GM19455 (cell line): ENCODE measurements around the gene CBLC.

ENCODE experiments used
- ATAC-seq: cut with Tn5 transposase; IDR thresholded peaks from one replicate; pipeline ENCODE4 v1.9.1; 2021; ENCODE audit not compliant: unreplicated experiment

Gene CBLC

DNA sequence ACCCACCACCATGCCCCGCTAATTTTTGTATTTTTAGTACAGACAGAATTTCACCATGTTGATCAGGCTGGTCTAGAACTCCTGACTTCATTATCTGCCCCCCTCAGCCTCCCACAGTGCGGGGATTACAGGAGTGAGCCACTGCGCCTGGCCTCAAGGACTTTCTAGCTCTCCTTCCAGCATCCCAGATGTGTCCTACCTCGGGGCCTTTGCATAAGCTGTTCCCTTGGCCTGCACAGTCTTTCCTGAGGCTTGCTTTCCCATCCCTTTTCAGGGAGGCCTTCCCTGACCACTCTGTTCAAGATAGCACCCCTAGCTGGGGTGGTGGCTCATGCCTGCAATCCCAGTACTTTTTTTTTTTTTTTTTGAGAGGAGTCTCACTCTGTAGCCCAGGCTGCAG lies 16.9 kb downstream of the CBLC start:
- ATAC-seq, result no peak

DNA sequence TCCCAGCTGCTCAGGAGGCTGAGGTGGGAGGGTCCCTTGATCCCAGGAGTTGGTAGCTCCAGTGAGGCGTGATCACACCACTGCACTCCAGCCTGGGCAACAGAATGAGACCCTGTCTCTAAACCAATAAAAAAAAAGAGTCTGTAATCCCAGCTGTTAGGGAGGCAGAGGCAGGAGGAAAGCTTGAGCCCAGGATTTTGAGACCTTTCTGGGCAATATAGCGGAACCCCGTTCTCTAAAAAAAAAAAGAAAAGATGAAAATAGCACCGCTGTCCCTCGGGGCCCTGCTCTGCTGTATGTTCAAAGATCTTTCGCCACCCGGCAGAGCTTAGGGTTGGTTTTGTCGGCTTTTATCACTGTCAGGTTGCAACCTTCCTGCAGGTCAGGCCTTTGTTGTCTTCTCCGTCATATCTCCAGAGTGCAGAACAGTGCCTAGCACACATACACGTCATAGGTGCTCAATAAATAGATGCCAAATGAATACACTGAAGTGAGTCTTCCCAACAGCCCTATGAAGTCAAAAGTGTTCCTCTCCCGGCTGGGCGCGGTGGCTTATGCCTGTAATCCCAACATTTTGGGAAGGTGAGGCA lies 17.8 kb downstream of the CBLC start:
- ATAC-seq, result no peak

DNA sequence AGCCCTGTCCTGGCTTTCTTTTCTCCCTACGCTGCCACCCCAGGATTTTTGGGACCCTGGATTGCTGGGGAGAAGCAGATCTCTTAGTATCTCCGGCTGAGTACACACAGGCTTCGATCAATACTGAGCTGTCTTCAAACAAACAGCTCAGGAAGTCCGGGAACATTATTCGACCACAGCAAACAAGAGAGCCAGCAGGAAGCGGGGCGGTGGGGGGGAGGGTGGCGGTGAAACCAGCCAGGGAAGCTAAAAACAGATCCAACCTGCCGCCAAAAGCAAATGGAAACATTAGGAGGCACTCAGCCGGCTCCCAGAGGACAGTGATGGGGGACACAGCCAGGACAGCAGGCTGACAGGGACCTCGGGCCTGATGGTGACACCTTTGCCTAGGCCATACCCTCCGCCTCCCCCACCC lies 19.0 kb downstream of the CBLC start:
- ATAC-seq, result no peak

DNA sequence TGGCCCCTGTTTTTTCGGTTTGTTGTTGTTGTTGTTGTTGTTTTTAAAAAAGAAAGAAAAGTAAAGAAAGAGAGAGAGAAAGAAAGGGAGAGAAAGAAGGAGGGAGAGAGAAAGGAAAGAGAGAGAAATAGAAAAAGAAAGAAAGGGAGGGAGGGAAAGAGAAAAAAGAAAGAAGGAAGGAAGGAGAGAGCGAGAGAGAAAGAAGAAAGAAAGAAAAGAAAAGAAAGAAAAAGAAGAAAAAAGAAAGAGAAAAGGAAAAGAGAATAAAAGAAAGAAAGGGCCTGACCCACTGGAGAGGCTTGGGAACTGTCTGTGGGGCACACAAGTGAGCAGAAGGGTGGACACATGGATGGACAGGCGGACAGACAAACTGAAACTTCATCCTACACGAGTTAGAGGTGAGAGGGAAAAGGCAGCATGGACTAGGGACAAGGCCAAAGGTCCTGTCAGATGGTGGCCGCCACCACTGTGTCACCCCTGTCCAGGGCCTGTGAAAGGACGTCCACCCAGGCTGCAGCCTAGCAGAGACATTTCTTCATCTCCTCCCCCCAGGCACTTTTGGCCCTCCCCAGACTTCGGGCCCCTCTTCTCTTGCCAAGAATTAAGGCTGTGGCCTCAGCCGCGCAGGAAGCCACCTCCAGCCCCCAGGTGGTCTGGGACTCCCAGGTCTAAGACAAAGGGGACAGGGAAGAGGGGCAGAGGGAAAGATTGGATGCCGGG lies 22.1 kb downstream of the CBLC start:
- no peak for ATAC-seq

DNA sequence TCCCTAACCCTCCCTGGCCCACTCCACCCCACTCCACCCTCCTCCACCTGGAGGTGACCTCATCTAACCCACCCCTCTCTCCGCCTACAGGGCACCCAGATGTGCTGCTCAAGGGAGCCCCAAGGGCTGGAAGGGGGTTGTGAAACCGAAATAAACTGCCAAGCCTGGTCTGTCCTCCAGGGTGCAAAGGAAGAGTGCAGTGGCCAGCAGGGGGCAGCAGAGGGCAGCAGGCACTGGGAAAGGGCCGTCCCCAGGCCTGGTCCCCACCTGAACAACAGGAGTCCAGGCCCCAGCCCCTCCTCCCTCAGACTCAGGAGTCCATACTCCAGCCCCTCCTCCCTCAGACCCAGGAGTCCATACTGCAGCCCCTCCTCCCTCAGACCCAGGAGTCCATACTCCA lies 22.8 kb downstream of the CBLC start:
- ATAC-seq, result no peak

DNA sequence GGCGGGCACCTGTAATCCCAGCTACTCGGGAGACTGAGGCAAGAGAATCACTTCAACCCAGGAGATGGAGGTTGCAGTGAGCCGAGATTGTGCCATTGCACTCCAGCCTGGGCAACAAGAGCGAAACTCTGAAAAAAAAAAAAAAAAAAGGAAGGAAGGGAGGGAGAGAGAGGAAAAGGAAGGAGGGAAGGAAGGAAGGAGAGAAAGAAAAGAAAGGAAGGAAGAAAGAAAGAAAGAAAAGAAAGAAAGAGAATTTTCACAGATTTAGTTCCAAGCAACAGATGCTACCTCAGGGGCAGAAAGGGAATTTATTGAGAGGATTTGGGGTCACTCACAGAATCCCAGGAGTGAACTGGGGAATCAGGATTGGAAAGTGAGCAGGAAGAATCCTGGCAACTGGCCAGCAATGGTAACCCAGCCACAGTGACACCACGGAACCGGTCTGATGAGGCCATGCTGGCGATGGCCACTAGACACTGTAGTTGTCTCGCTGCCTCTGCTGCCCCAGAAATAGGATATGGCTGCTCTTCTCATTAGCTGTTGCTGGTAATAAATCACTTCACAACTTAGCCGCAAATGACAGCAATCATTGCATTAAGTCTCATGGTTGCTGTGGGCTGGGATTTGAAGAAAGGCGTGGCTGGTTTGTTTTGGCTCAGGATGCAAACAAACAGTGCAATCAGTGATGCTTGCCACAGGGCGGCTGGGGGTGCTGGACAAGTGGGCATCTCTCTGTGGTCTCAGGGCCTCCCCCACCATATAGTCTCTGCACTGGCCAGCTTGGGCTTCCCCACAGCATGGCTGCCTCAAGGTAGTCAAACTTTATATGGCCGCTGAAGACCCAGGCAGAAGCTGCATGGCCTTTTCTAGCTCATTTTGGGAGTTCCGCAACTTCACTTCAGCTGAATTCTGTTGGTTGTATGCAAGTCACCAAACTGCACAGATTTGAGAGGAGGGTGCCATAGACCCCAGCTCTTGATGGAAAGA lies 26.0 kb downstream of the CBLC start:
- ATAC-seq, result no peak

DNA sequence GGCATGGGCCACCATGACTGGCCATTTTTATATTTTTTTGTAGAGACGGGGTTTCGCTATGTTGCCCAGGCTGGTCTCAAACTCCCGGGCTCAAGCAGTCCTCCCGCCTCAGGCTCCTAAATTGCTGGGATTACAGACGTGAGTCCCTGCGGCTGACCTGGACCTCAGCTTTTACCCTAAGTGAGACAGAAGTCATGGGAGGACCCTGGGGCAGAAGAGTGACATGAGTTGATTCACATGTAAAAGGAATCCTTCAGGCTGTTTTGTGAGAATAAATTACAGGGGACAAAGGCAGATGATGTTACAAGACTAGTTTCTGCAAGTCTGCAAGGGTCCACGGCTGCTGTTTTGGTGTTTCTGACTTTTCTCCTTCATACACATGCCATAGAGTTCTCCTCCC lies 28.6 kb downstream of the CBLC start:
- ATAC-seq, result no peak

DNA sequence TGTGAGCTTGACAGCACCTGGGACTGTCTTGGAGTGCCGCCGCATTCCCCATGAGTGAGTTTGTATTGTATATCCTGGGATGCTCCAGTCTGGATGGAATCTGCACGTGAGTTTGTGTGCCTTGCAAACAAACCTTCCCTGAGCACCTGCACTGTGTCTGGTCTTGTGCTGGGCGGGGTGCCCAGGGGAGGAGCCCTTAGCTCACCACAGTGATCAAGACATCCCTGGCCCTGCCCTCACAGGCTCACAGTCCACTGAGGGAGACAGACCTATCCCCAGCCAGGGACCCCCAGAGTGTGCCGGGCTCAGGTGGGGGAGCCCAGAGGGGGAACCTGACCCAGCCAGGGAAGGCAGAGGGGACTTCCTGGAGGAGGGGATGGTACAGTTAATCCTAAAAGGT lies 29.5 kb downstream of the CBLC start:
- ATAC-seq, result no peak

DNA sequence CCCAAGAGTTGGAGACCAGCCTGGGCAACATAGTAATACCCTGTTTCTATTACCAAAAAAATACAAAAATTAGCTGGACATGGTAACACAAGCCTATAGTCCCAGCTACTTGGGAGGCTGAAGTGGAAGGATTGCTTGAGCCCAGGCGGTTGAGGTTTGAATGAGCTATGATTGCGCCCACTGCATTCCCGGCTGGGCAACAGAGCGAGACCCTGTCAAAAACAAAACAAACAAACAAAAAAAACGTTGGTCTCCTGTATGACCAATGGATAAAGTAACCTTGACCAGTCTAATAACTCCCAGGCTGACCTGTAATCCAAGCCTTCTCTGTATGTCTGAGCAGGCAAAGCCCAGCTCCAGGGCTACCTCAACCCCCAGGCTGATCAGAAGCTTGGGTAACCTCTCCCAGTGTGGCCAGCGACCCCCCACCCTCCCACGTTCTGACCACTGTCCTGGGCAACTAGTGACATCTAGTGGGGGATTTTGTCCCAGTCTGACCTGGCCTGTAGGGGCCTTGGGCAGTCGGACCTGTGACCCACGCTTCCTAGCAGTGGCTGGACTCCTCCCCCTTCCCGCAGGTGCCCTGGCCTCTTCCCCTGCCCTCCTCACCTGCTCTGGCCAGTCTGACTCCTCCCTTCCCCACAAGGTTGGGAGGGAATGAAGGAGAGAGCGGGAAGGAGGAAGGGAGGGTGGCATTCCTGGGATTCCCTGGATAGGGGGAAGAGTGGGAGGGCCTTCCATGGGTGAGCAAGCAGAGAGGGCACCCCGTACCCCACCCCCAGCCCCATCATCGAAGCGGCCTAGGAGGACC lies 30.2 kb downstream of the CBLC start:
- no peak for ATAC-seq

DNA sequence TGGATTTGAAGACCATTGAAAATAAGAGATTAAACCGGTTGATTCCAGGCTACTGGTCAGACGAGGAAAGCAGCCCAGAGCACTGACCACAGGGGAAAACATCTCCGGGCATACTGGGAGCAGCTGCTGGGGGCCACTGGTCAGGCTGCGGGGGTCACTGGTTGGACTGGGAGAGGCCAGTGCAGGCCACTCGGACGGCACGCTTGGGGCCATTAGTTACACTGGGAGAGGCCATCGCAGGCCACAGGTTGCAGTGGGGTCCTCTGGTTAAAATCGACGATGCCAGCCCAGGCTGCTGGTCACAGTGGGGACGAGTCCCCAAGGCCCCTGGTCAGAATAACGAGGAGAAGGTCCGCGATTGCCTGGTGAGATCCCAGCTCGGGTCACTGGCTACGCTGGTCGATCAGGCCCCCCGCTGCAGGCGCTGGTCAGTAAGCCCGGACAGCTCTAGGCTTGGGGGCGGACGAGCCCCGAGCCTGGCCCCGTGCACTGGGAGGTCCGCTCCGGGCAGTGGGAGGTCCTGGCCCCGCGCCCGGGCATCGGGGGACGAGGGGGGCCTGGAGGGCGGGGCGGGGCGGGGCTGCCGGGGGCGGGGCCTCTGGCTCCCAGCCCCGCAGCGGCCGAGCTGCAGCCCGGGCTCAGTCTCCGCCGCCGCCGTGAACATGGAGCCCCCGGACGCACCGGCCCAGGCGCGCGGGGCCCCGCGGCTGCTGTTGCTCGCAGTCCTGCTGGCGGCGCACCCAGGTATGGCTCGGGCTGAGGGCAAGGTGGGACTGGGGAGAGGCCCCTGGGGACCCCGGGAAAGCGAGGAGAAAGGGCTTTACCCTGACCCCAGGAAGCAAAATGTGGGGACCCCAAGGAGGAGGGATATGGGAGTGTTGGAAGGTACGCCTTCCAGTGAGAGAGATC lies 31.0 kb downstream of the CBLC start, which contains the start of gene BCAM:
Gene BCAM (plus strand): TSS at position 641 of the 909 bp plus-strand sequence. CDS start 22 bp downstream, at position 663.
- ATAC-seq, result no peak

DNA sequence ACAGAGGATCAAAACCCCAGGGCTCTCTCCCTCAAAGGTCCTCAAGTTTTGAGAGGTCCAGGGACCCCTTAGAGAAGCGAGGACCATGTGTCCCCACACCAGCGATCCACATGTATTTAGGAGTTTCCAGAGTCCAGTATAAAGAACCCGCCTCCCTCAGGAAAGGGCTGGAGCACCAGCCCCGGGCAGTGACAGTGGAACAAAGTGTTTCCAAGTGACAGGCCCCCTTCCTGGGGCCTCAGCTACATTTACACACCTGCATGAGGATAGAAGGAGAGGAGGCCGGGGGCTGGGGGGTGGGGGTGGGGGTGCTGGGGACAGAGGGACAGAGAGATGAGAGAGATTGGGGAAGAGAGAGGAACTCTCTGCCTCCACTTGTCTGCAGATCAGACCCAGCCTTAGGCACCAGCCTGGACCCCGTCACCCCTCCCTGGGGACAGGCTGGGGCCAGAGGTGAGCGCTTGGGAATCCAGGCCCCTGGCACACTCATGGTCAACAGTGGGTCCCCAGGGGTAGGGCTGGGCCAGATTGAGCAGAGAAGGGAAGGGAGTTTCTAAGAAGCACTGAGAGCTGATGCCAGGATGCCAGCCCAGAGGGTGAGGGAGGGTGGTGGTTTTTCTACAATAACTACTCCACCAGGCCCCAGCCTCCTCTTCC lies 32.0 kb downstream of the CBLC start:
- ATAC-seq, result no peak

DNA sequence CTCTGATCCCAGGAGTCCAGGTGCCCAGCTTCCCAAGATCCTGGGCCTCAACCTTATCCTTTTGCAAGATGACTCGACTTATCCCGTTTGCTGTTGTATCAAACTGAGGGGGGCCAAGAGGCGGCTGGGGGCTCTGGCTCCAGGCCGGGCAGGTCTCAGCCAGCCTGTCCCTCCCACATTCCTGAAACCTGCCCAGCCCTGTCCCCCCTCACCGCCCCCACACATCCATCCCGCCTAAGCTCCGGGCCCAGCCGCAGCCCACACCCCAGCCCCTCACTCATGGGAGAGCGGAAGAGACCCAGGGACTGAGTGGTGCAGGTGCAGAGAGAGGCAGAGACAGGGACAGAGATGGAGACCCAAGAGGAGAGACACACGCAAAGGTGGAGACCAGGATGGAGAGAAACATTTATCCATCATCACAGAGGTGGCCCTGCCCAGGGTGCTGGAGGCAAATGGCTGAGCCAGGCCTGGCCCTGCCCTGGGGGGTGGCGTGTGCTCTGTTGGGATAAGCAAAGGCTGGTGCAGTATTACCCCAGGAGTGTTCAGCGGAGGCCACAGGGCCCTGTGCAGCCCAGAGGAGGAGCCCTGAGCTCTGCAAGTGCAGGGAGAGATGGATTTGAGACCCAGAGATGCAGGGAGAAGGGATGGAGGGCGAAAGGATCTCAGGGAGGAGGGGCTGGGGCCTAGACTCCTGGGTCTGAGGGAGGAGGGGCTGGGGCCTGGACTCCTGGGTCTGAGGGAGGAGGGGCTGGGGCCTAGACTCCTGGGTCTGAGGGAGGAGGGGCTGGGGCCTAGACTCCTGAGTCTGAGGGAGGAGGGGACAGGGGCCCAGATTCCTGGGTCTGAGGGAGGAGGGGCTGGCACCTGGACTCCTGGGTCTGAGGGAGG lies 32.8 kb downstream of the CBLC start:
- ATAC-seq, result no peak

DNA sequence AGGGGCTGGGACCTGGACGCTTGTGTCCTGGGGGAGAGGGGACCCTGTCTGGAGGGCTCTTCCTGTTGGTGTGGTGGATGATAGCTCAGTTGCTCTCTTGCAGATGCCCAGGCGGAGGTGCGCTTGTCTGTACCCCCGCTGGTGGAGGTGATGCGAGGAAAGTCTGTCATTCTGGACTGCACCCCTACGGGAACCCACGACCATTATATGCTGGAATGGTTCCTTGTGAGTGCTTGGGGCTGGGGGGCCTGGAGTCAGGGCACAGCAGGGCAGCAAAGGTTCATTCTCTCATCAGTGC lies 33.4 kb downstream of the CBLC start:
- ATAC-seq, result no peak

DNA sequence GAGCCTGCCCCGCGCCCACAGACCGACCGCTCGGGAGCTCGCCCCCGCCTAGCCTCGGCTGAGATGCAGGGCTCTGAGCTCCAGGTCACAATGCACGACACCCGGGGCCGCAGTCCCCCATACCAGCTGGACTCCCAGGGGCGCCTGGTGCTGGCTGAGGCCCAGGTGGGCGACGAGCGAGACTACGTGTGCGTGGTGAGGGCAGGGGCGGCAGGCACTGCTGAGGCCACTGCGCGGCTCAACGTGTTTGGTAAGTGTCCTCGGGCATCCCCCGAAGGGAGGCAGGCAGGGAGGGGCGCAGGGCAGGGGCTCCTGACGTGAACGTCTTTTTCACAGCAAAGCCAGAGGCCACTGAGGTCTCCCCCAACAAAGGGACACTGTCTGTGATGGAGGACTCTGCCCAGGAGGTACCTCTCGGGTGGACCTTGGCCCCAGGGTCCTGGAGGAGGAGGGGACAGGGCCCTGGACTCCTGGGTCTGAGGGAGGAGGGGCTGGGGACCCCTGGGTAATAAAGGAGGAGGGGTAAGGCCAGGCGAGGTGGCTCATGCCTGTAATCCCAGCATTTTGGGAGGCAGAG lies 34.5 kb downstream of the CBLC start:
- no peak for ATAC-seq

DNA sequence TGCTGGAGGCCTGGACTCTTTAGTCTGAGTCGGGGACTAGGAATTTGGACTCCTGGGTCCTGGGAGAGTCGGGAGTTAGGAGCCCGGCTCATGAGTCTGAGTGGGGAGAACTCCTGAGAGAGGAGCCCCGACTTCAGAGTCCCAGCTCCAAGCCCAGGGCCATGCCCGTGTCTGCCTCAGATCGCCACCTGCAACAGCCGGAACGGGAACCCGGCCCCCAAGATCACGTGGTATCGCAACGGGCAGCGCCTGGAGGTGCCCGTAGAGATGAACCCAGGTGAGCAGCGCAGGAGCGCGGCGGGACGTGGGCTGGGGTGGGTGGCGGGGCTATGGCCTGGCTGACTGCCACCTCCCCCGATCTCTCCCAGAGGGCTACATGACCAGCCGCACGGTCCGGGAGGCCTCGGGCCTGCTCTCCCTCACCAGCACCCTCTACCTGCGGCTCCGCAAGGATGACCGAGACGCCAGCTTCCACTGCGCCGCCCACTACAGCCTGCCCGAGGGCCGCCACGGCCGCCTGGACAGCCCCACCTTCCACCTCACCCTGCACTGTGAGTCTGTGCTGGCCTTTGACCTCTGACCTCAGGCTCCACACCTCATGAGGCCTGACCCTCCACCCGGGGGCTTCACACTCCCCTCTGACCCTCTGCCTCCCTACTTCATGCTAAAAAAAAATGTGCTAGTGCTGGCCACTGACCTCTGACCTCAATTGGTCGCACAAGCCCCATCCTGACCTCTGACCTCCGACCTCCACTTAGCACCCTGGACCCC lies 35.6 kb downstream of the CBLC start:
- ATAC-seq, result no peak

DNA sequence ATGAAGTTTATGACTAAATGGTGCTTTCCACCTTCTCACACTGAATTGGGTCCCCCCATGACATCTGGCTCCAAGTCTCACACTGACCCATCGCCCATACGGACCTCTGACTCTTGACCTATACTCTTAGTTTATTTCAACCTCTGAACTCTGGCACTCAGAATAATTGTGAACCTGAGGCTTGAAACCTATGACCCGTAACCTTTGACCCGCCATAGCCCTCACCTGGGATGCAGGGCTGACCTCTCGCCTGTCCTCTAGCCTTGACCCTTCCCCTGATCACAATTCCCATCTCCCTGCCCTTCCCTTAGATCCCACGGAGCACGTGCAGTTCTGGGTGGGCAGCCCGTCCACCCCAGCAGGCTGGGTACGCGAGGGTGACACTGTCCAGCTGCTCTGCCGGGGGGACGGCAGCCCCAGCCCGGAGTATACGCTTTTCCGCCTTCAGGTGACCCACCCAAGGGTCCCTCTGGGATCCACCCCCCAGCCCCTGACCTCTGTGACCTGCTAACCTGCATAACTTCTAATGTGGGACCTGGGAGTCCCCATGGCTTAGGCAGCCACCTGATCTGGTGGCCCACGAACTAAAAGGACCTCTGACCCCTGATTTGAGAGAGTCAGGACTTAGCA lies 36.3 kb downstream of the CBLC start:
- ATAC-seq, result no peak

DNA sequence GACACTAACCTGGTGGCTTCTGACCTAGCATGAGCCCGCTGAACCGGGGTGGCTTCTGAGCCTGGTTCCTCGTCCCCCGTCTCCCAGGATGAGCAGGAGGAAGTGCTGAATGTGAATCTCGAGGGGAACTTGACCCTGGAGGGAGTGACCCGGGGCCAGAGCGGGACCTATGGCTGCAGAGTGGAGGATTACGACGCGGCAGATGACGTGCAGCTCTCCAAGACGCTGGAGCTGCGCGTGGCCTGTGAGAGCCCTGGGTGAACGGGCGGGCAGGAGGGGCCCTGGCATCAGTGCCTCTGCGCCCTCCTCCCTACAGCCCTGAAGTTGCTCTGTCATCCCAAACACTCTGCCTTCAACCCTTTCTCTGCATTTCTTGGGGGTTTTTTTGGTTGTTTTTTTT lies 36.8 kb downstream of the CBLC start:
- no peak for ATAC-seq
